DND-41 (cell line): Measurements from ENCODE around the gene FRRS1L.

ENCODE experiments used
- ATAC-seq: fragments of 200-7000 bp; cut with Tn5 transposase; 3 replicates; pipeline ENCODE4 v1.9.1; 2021; ENCODE audit warnings: low read depth; ENCODE audit not compliant: insufficient read depth
- DNase-seq: peaks from one replicate; pipeline ENCODE4 v3.0.0-alpha.2; 2020
- H2AFZ ChIP-seq: 2 replicates; pipeline ENCODE4 v1.6.0; 2012; ENCODE audit warnings: low read depth, low read length
- H3K27ac ChIP-seq: 2 replicates; pipeline ENCODE4 v1.5.1; 2012; ENCODE audit warnings: low read length, inconsistent platforms
- H3K27me3 ChIP-seq: fragments of 200-600 bp; sonication (generic); 2 replicates; pipeline ENCODE4 v1.6.0; 2012; ENCODE audit warnings: low read length, mild to moderate bottlenecking, inconsistent platforms; ENCODE audit not compliant: insufficient read depth, poor library complexity
- H3K36me3 ChIP-seq: 2 replicates; pipeline ENCODE4 v1.5.1; 2012; ENCODE audit warnings: low read length, inconsistent platforms; ENCODE audit not compliant: insufficient read depth
- H3K4me1 ChIP-seq: 2 replicates; pipeline ENCODE4 v1.5.1; 2012; ENCODE audit warnings: mild to moderate bottlenecking, low read length; ENCODE audit not compliant: insufficient read depth
- H3K4me2 ChIP-seq: 2 replicates; pipeline ENCODE4 v1.6.0; 2012; ENCODE audit warnings: mild to moderate bottlenecking, moderate library complexity, low read length, inconsistent platforms; ENCODE audit not compliant: insufficient read depth
- H3K4me3 ChIP-seq, 2 experiments: fragments of 200-600 bp in 1 of 2; shearing (Covaris generic) in 1 of 2; 2 replicates each; pipeline ENCODE4 v1.5.1; 2012 to 2016; ENCODE audit warnings: inconsistent platforms in 2 of 2, low read length in 2 of 2, mild to moderate bottlenecking in 2 of 2, low read depth in 1 of 2, moderate library complexity in 1 of 2
- H3K79me2 ChIP-seq: 2 replicates; pipeline ENCODE4 v1.6.0; 2012; ENCODE audit warnings: low read length, inconsistent platforms; ENCODE audit not compliant: insufficient read depth
- H3K9ac ChIP-seq: 2 replicates; pipeline ENCODE4 v1.6.0; 2012; ENCODE audit warnings: low read depth, mild to moderate bottlenecking, inconsistent platforms, low read length, moderate library complexity
- H3K9me3 ChIP-seq: 2 replicates; pipeline ENCODE4 v1.5.1; 2012; ENCODE audit warnings: low read length, moderate library complexity, mild to moderate bottlenecking, inconsistent platforms; ENCODE audit not compliant: insufficient read depth, severe bottlenecking
- H4K20me1 ChIP-seq: 2 replicates; pipeline ENCODE4 v1.6.0; 2012; ENCODE audit warnings: low read length; ENCODE audit not compliant: insufficient read depth
- CTCF ChIP-seq: IDR thresholded peaks from 2 replicates; pipeline ENCODE4 v1.5.1; 2012; ENCODE audit warnings: borderline replicate concordance, low read length, moderate library complexity, mild to moderate bottlenecking; ENCODE audit not compliant: poor library complexity, severe bottlenecking; ENCODE audit errors: extremely low read depth
- EZH2 ChIP-seq: IDR thresholded peaks from 3 replicates; pipeline ENCODE4 v1.6.1; 2012; ENCODE audit warnings: borderline replicate concordance, low read depth, mild to moderate bottlenecking, moderate library complexity, low read length, inconsistent platforms; ENCODE audit not compliant: severe bottlenecking

FRRS1L gene

GRCh38 chr9:109193974-109194556, 27.0 kb upstream of the FRRS1L start:
- no peaks in the 10 kb centered on the region for H4K20me1 ChIP-seq
- H2AFZ ChIP-seq: no peak overlapping the region
- no peak overlapping the region for H3K27ac ChIP-seq
- H3K4me3 ChIP-seq: no peak overlapping the region
- H3K36me3 ChIP-seq: no peaks in the 10 kb centered on the region
- DNase-seq (no peak), ATAC-seq (no peak)
- no peaks in the 10 kb centered on the region for H3K9me3 ChIP-seq
- H3K27me3 ChIP-seq: no peaks in the 10 kb centered on the region
- no peak overlapping the region for H3K9ac ChIP-seq
- TF ChIP-seq EZH2 (no peak), CTCF (no peak)
- H3K79me2 ChIP-seq: no peaks in the 10 kb centered on the region
- H3K4me2 ChIP-seq: no peak overlapping the region
- no peaks in the 10 kb centered on the region for H3K4me1 ChIP-seq

GRCh38 chr9:109192732-109193361, 25.8 kb upstream of the FRRS1L start:
- Histone ChIP-seq H3K27ac (no peak overlapping the region), H3K4me3 (no peak overlapping the region), H3K9me3 (no peaks in the 10 kb centered on the region), H3K9ac (no peak overlapping the region), H3K4me2 (no peak overlapping the region), H4K20me1 (no peaks in the 10 kb centered on the region), H3K79me2 (no peaks in the 10 kb centered on the region), H3K36me3 (no peaks in the 10 kb centered on the region), H3K27me3 (no peaks in the 10 kb centered on the region), H3K4me1 (no peaks in the 10 kb centered on the region), H2AFZ (no peak overlapping the region)
- peak; percentile 40 for TF ChIP-seq CTCF
- no peak for TF ChIP-seq EZH2
- no peak for ATAC-seq
- DNase-seq: peak; percentile 10

- TF ChIP-seq EZH2 (no peak), CTCF (no peak)
Observed at GRCh38 chr9:109191746-109192145, 24.7 kb upstream of the FRRS1L start.

More at GRCh38 chr9:109191746-109192145, 24.7 kb upstream of the FRRS1L start:
- Histone ChIP-seq H3K27me3 (no peaks in the 10 kb centered on the region), H3K4me3 (no peak overlapping the region), H3K4me2 (no peak overlapping the region), H3K9ac (no peak overlapping the region), H3K4me1 (no peaks in the 10 kb centered on the region), H3K27ac (no peak overlapping the region), H4K20me1 (no peaks in the 10 kb centered on the region), H3K9me3 (no peaks in the 10 kb centered on the region), H3K79me2 (no peaks in the 10 kb centered on the region), H3K36me3 (no peaks in the 10 kb centered on the region), H2AFZ (no peak overlapping the region)
- no peak for DNase-seq
- ATAC-seq: no peak
